Measurements from ENCODE around the gene BBS9. TPM values are rescaled to one million over a fixed set of nuclear protein-coding genes. Genes with fewer than 3 reads are reported as not detected.

The BBS9 gene
- total RNA-seq, 1 donor from 2014 or later: 18.6 TPM

GRCh38 chr7:33431543-33431942 is 302.2 kb downstream of the BBS9 start:
- POLR2A ChIA-PET: no interaction called here
- CTCF ChIA-PET: interaction anchor here (0.6 kb wide), 1 partner anchor 11 kb away, joined by 4 read pairs; no protein-coding TSS in a partner anchor
- Mint-ChIP-seq H3K9me3 (no peaks in the 10 kb centered on the region), H3K4me3 (no peak overlapping the region), H3K27me3 (no peaks in the 10 kb centered on the region), H3K4me1 (peaks cover 4% of the 10 kb centered on the region), H3K27ac (no peak overlapping the region), H3K36me3 (ENCODE audit: low read depth) (no peaks in the 10 kb centered on the region)
- DNase-seq (no peak), ATAC-seq (ENCODE audit: low read depth) (no peak)
- no peak for TF ChIP-seq CTCF (IDR thresholded peaks at IDR 0.05)
- intact Hi-C loops (cut with micrococcal nuclease): no loop called here

GRCh38 chr7:33432821-33433220 is 303.5 kb downstream of the BBS9 start:
- DNase-seq (no peak), ATAC-seq (ENCODE audit: low read depth) (no peak)
- TF ChIP-seq CTCF (IDR thresholded peaks at IDR 0.05): no peak
- ChIA-PET CTCF (no interaction called here), POLR2A (no interaction called here)
- no peaks in the 10 kb centered on the region for H3K27me3 Mint-ChIP-seq
- H3K27ac Mint-ChIP-seq: no peak overlapping the region
- H3K4me1 Mint-ChIP-seq: peaks cover 1% of the 10 kb centered on the region
- intact Hi-C loops (cut with micrococcal nuclease): no loop called here
- H3K36me3 Mint-ChIP-seq (ENCODE audit: low read depth): no peaks in the 10 kb centered on the region
- no peaks in the 10 kb centered on the region for H3K9me3 Mint-ChIP-seq
- no peak overlapping the region for H3K4me3 Mint-ChIP-seq

GRCh38 chr7:33433357-33433756 is 304.0 kb downstream of the BBS9 start:
- Mint-ChIP-seq H3K9me3 (no peaks in the 10 kb centered on the region), H3K4me1 (no peaks in the 10 kb centered on the region), H3K36me3 (ENCODE audit: low read depth) (no peaks in the 10 kb centered on the region), H3K27me3 (no peaks in the 10 kb centered on the region), H3K4me3 (no peak overlapping the region), H3K27ac (no peak overlapping the region)
- intact Hi-C loops (cut with micrococcal nuclease): no loop called here
- no peak for ATAC-seq (ENCODE audit: low read depth)
- POLR2A ChIA-PET: no interaction called here
- CTCF ChIA-PET: no interaction called here
- no peak for TF ChIP-seq CTCF (IDR thresholded peaks at IDR 0.05)
- DNase-seq: no peak

- ChIA-PET POLR2A (no interaction called here), CTCF (no interaction called here)
- Mint-ChIP-seq H3K27ac (no peak overlapping the region), H3K9me3 (no peaks in the 10 kb centered on the region), H3K27me3 (no peaks in the 10 kb centered on the region), H3K4me3 (no peak overlapping the region), H3K36me3 (ENCODE audit: low read depth) (no peaks in the 10 kb centered on the region), H3K4me1 (no peaks in the 10 kb centered on the region)
- intact Hi-C loops (cut with micrococcal nuclease): no loop called here
- no peak for TF ChIP-seq CTCF (IDR thresholded peaks at IDR 0.05)
- ATAC-seq (ENCODE audit: low read depth): no peak
- no peak for DNase-seq
Observed at GRCh38 chr7:33444511-33444910, 315.1 kb downstream of the BBS9 start.

- intact Hi-C loops (cut with micrococcal nuclease): no loop called here
- TF ChIP-seq CTCF (IDR thresholded peaks at IDR 0.05): no peak
- Mint-ChIP-seq H3K4me1 (no peaks in the 10 kb centered on the region), H3K36me3 (ENCODE audit: low read depth) (peaks cover 2% of the 10 kb centered on the region), H3K27me3 (no peaks in the 10 kb centered on the region), H3K27ac (no peak overlapping the region), H3K4me3 (no peak overlapping the region), H3K9me3 (peaks cover 2% of the 10 kb centered on the region)
- CTCF ChIA-PET: no interaction called here
- DNase-seq: no peak
- POLR2A ChIA-PET: no interaction called here
- ATAC-seq (ENCODE audit: low read depth): no peak
Observed at GRCh38 chr7:33446551-33446950, 317.2 kb downstream of the BBS9 start.
